GM20431 (cell line): ENCODE data around the gene SNX18.
"Not testable (repeated sequence)": the region's sequence is repeated elsewhere in the genome, so short reads cannot be mapped to it uniquely, and the experiment has no call there.

Experiments
- in situ Hi-C: fragments of 300-500 bp; cut with MseI, MboI; formaldehyde crosslinking; loops from one replicate; pipeline ENCODE4 v1.15.0; 2020; ENCODE audit warnings: low sequenced_read_pairs; ENCODE audit not compliant: unreplicated experiment

The SNX18 gene, protein sequence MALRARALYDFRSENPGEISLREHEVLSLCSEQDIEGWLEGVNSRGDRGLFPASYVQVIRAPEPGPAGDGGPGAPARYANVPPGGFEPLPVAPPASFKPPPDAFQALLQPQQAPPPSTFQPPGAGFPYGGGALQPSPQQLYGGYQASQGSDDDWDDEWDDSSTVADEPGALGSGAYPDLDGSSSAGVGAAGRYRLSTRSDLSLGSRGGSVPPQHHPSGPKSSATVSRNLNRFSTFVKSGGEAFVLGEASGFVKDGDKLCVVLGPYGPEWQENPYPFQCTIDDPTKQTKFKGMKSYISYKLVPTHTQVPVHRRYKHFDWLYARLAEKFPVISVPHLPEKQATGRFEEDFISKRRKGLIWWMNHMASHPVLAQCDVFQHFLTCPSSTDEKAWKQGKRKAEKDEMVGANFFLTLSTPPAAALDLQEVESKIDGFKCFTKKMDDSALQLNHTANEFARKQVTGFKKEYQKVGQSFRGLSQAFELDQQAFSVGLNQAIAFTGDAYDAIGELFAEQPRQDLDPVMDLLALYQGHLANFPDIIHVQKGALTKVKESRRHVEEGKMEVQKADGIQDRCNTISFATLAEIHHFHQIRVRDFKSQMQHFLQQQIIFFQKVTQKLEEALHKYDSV

GRCh38 chr5:54517512-54518145 is at the start of gene SNX18:
Gene SNX18 (plus strand): TSS chr5:54517759. CDS start chr5:54517953, 194 bp downstream.
- in situ Hi-C loops = loop anchor here (10.0 kb wide), 1 partner anchor 327 kb away; no protein-coding TSS in a partner anchor

DNA sequence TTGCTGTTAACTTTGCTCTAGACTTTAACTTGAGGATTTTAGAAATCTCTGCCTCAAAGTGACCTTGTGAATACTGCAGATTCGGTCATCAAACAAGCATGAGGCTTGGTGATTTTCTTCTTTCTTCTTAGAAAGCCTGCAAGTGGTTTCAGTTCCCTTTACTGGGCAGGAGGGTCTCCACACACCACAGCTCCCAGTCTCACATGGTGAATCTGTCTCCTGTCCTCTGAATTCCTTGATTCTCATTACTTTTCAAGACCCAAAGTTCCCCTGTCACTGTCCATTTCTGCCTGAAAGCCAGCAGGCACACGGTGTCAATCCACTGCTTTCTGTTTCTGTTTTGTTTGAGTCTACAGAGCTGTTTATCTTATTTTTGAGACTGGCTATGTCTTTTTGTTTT is 47.9 kb upstream of the SNX18 start:
- in situ Hi-C loops = no loop called here

DNA sequence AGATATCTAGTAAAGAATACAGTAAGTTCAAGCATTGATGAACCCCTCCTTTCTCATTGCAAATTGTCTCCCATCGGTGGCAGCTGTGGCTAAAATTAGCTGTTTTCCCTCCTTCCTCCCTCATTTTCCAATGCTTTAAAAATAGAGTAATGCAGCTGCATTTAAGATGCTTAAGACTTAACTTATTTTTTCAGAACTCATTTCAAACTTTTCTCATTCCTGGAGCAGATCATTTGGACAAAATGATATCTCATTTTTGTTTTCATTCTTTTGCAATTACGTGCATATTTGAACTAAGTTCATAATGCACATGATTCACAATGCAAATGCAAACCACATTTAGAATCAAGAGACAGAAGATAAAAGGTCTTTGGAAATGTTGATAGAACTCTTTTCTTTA is 47.4 kb upstream of the SNX18 start:
- in situ Hi-C loops = no loop called here

GRCh38 chr5:54470677-54471076 is 46.9 kb upstream of the SNX18 start:
- in situ Hi-C loops = no loop called here

DNA sequence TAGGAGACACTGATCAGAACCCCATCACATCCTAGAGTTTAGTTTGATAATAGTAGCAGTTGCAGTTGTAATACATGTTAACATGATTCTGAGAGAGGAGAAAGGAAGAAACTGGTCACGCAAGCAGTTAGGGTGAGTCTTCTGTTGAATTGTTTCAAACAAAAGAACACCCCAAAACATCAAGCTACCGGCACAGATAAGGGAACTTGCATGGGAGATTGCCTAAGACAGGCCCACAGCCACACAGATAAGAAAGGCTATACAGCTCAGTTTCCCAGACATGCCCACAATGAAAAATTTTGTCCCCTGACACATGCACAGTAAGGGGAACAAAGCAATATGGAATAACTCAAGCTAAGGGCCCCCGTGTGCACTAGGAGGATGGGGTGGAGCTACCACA is 46.2 kb upstream of the SNX18 start:
- in situ Hi-C loops = no loop called here

DNA sequence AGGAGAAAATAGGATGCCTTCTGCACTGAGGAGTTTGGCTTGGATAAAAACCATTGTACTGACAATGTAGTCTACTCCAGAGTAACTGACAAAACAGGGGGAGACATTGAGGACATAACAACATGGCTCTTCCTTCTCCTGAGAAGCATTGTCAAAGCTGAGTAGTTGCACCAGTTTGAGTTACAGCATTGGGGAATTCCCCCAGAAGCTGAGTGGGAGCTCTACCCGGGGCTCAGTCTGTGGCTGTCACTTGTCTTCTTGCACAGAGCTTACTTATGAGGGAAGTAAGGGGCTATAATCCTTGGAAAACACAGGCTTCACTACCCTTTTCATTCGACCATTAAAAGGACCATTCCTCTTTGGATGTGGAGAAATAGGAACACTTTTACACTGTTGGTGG is 40.9 kb upstream of the SNX18 start:
- in situ Hi-C loops = no loop called here

DNA sequence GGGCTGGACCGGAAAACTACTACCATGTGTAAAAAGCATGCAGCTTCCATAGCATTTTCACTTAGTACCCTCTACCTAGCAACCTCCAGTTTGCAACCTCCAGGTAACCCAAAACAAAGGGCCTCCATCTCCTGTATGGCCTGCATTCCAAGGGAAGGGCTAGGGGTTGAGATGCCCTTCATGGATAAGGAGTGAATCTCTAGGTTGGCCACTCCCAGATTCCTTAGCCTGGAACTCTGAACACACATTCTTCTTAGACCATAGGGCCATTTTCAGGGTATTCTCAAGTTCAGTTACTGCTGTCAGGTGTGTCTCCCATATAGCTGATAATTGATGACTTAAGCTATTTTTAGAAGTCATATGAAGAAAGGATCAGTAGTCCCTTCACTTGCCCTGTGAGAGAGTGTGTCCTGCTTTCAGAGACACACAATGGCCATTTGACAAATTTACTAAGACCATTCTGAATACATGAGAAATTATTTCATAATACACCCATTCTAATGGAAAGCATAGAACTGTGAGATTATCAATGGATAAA is 39.5 kb upstream of the SNX18 start:
- in situ Hi-C loops = no loop called here

- in situ Hi-C loops = no loop called here
Observed at GRCh38 chr5:54480296-54480695, 37.3 kb upstream of the SNX18 start.

DNA sequence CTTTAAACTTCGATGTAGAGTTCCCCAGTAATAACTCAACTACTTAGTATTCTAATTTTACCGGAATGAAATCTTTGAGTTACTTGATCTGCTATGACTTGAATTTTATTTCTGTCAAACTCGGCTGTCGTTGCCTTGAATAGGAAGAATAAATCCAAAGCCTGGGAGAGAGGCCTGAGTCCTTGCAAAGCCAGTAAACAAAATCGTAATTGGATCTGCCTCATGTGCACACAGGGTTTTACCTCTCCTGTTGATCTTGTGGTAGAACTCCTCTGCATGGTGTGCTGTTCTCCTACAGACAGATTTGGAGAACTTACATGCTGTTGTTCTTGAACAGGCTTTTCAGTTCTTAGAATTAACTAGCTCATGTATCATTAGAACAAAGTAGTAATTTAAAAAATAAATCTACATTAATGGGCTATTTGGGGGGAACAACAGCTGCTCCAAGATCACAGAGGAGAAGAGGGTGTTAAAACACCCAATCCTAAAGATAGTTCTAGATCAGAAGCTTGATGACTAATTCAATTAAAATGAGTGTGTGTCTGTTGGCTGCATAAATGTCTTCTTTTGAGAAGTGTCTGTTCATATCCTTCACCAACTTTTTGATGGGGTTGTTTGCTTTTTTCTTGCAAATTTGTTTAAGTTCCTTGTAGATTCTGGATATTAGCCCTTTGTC is 33.2 kb upstream of the SNX18 start:
- in situ Hi-C loops = no loop called here

- in situ Hi-C loops = not testable (repeated sequence)
Observed at GRCh38 chr5:54485659-54486058, 31.9 kb upstream of the SNX18 start.

DNA sequence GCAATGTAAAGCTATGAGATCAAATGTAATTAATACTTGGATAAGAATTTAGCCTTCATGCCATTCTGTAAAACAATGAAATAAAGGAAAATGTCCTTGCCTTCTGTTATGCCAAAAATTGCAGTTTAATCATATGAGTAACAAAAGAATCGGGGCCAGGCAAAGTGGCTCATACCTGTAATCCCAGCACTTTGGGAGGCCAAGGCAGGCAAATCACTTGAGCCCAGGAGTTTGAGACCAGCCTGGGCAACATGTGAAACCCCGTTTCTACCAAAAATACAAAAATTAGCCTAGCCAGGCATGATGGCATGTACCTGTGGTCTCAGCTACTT is 27.9 kb upstream of the SNX18 start:
- in situ Hi-C loops = not testable (repeated sequence)

- in situ Hi-C loops = no loop called here
Observed at GRCh38 chr5:54491326-54491725, 26.2 kb upstream of the SNX18 start.

DNA sequence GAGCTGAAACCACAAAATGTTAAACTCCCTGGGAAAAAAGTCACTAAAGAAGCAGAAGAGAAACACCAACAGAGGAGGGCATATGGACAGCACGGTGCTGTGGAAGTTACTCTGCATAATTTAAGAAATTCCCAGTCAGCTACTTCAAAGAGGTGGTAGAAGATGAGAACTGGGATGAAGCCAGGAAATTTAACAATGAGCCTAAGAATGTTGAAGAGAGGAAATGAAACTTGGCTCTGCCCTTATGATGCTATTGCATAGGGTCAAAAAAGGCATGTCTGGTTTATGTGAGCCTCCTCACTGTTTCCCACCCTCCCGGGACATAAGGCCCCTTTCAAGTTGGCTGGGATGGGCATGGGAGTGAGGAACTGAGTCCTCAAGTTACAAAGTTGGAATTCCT is 25.4 kb upstream of the SNX18 start:
- in situ Hi-C loops = no loop called here

GRCh38 chr5:54495027-54495426 is 22.5 kb upstream of the SNX18 start:
- in situ Hi-C loops = no loop called here

DNA sequence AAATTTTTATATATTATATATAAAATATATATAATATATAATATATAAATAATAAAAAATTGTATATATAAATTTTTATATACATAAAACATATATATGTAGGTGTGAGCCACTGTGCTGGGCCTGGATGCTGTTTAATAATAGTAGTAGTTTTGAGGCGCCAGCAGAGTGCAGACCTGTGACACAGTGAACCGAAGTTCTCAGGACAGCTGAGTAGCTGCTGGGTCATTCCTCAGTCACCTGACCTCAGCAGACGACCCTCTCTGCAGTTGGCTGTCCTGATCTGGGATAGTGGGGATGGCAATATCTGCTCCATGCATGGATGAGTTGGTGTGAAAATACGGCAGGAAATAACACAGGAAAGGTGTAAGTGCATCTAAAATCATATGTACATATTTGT is 3.3 kb upstream of the SNX18 start:
- in situ Hi-C loops = loop anchor here (10.0 kb wide), 1 partner anchor 331 kb away; no protein-coding TSS in a partner anchor

DNA sequence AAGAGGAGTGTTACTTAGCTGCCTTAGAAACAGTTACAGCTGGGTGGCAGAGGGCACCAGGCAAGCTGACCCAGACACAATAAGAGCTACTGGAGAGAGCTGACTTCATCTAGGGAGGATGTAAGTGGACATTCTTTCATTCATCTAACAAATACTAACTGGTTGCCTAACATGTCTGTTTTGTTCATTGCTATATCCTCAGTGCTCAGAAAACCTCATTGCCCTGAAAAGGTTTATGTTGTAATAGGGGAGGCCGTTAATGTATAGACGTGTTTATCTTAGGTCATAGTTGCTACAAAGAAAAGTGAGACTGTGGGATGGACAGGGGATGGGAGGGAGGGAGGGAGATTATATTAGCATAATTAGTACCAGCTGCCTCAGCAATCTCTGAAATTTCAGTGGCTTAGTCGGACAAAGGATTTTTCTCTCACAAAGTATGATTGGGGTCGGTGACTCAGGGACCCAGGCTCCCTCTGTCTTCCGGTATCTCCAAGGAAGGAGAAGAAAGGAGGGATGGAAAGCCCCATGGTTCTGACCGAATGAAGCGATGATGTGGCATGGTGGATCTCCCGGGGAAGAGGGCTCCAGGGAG is 2.6 kb upstream of the SNX18 start:
- in situ Hi-C loops = loop anchor here (10.0 kb wide), 1 partner anchor 330 kb away; no protein-coding TSS in a partner anchor

DNA sequence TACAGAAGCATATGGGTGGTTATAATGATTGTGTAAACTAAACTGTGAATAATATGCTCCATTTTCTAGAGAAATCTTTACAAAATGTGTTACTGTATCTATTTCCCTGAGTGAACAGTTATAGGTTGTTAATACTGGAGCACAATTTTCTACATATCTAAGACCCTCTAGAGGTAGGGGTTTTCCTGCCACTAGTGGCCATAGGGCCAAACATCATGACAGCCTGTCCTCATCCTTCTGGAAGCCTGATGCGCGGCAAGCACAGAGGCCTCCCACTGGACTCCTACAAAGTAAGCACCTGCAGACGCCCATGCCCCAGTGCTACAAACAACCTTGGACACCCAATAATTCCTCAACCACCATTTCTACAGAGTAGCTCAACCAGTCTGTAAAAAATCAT is 1.9 kb upstream of the SNX18 start:
- in situ Hi-C loops = loop anchor here (10.0 kb wide), 1 partner anchor 329 kb away; no protein-coding TSS in a partner anchor

- in situ Hi-C loops = loop anchor here (10.0 kb wide), 1 partner anchor 329 kb away; no protein-coding TSS in a partner anchor
Observed at GRCh38 chr5:54516051-54516655, 1.4 kb upstream of the SNX18 start.

- in situ Hi-C loops = loop anchor here (10.0 kb wide), 1 partner anchor 328 kb away; no protein-coding TSS in a partner anchor
Observed at GRCh38 chr5:54517174-54517511, 416 bp upstream of the SNX18 start.
